Activated CD4-positive, alpha-beta T cell treated with anti-CD3 and anti-CD28 coated beads, Interleukin-2, amount 10 ng/mL, durations not matched to agents 7 days and 5 days (primary cell): ENCODE measurements around the gene PRDX6. TPM values are rescaled to one million over a fixed set of nuclear protein-coding genes. Genes with fewer than 3 reads are reported as not detected.
"Not testable (repeated sequence)": the region's sequence is repeated elsewhere in the genome, so short reads cannot be mapped to it uniquely, and the experiment has no call there.

Source experiments
- CTCF ChIA-PET: fragments of 350-600 bp; sonication (Branson Sonifier 250); formaldehyde crosslinking; loops from one replicate; lab custom pipeline; 2021; ENCODE audit warnings: antibody characterized with exemption; lab: Charles Lee
- POLR2A ChIA-PET: fragments of 350-600 bp; sonication (Branson Sonifier 250); formaldehyde crosslinking; loops from one replicate; lab custom pipeline; 2021; ENCODE audit warnings: antibody characterized with exemption; lab: Charles Lee
- DNase-seq: peaks from one replicate; pipeline ENCODE4 v3.0.0-alpha.2; 2020
- H3K27ac Mint-ChIP-seq: one replicate; pipeline ENCODE4 v1.8.0; 2021; ENCODE audit warnings: mild to moderate bottlenecking, moderate library complexity, mixed read lengths
- H3K27me3 Mint-ChIP-seq: one replicate; pipeline ENCODE4 v1.8.0; 2021; ENCODE audit warnings: mixed read lengths
- H3K36me3 Mint-ChIP-seq: one replicate; pipeline ENCODE4 v1.8.0; 2021; ENCODE audit warnings: low read depth, mixed read lengths
- H3K4me1 Mint-ChIP-seq: one replicate; pipeline ENCODE4 v1.8.0; 2021; ENCODE audit warnings: mixed read lengths
- H3K4me3 Mint-ChIP-seq: one replicate; pipeline ENCODE4 v1.8.0; 2021; ENCODE audit warnings: mild to moderate bottlenecking, moderate library complexity, mixed read lengths
- H3K9me3 Mint-ChIP-seq: one replicate; pipeline ENCODE4 v1.8.0; 2021; ENCODE audit warnings: mixed read lengths
- total RNA-seq, 2 experiments: library from RNA; stranded (reverse); gene quantifications; one replicate each; pipeline ENCODE4 v1.2.3, GENCODE V29; 2021

The PRDX6 gene
- total RNA-seq, 2 experiments from 2014 or later, result 110 TPM

- Mint-ChIP-seq H3K4me1 (peaks cover 4% of the 10 kb centered on the region), H3K9me3 (no peaks in the 10 kb centered on the region), H3K4me3 (no peak overlapping the region), H3K27me3 (no peaks in the 10 kb centered on the region), H3K27ac (no peak overlapping the region), H3K36me3 (peaks cover 52% of the 10 kb centered on the region)
- no peak for DNase-seq
- CTCF ChIA-PET, result interaction anchor here (0.8 to 1.2 kb wide), 2 partner anchors 58 to 64 kb away, joined by 3 read pairs; no protein-coding TSS in a partner anchor
- POLR2A ChIA-PET, result no interaction called here
Observed at GRCh38 chr1:173488001-173488400, 10.9 kb downstream of the PRDX6 start.

- Mint-ChIP-seq H3K9me3 (no peaks in the 10 kb centered on the region), H3K27ac (no peak overlapping the region), H3K36me3 (peaks cover 48% of the 10 kb centered on the region), H3K27me3 (no peaks in the 10 kb centered on the region), H3K4me3 (no peak overlapping the region), H3K4me1 (peaks cover 4% of the 10 kb centered on the region)
- DNase-seq, result no peak
- ChIA-PET CTCF (interaction anchor here (1.2 kb wide), 1 partner anchor 59 kb away, joined by 3 read pairs; no protein-coding TSS in a partner anchor), POLR2A (no interaction called here)
Observed at GRCh38 chr1:173489149-173489600, 12.0 kb downstream of the PRDX6 start.

GRCh38 chr1:173489929-173490328, 12.8 kb downstream of the PRDX6 start:
- H3K36me3 Mint-ChIP-seq, result peaks cover 41% of the 10 kb centered on the region
- H3K9me3 Mint-ChIP-seq, result no peaks in the 10 kb centered on the region
- no peak overlapping the region for H3K4me3 Mint-ChIP-seq
- DNase-seq, result no peak
- no peak overlapping the region for H3K27ac Mint-ChIP-seq
- ChIA-PET CTCF (no interaction called here), POLR2A (no interaction called here)
- H3K4me1 Mint-ChIP-seq, result peaks cover 4% of the 10 kb centered on the region
- H3K27me3 Mint-ChIP-seq, result no peaks in the 10 kb centered on the region

- DNase-seq, result no peak
- no peak overlapping the region for H3K4me3 Mint-ChIP-seq
- H3K27me3 Mint-ChIP-seq, result no peaks in the 10 kb centered on the region
- H3K36me3 Mint-ChIP-seq, result peaks cover 26% of the 10 kb centered on the region
- ChIA-PET CTCF (interaction anchor here (1.3 kb wide), 1 partner anchor 14 kb away, joined by 4 read pairs; no protein-coding TSS in a partner anchor), POLR2A (no interaction called here)
- H3K27ac Mint-ChIP-seq, result no peak overlapping the region
- peaks cover 4% of the 10 kb centered on the region for H3K4me1 Mint-ChIP-seq
- no peaks in the 10 kb centered on the region for H3K9me3 Mint-ChIP-seq
Observed at GRCh38 chr1:173491508-173491907, 14.4 kb downstream of the PRDX6 start.

- H3K36me3 Mint-ChIP-seq, result peaks cover 11% of the 10 kb centered on the region
- H3K4me3 Mint-ChIP-seq, H3K27ac Mint-ChIP-seq, H3K4me1 Mint-ChIP-seq, CTCF ChIA-PET, POLR2A ChIA-PET, H3K27me3 Mint-ChIP-seq, H3K9me3 Mint-ChIP-seq, DNase-seq: not testable (repeated sequence)
Observed at GRCh38 chr1:173493125-173493524, 16.0 kb downstream of the PRDX6 start.

- H3K4me3 Mint-ChIP-seq, result no peak overlapping the region
- CTCF ChIA-PET, result interaction anchor here (1.2 kb wide), 1 partner anchor 10 kb away, joined by 3 read pairs; no protein-coding TSS in a partner anchor
- no peaks in the 10 kb centered on the region for H3K27me3 Mint-ChIP-seq
- H3K36me3 Mint-ChIP-seq, result no peaks in the 10 kb centered on the region
- POLR2A ChIA-PET, result no interaction called here
- no peak for DNase-seq
- peaks cover 5% of the 10 kb centered on the region for H3K9me3 Mint-ChIP-seq
- H3K4me1 Mint-ChIP-seq, result peaks cover 4% of the 10 kb centered on the region
- H3K27ac Mint-ChIP-seq, result no peak overlapping the region
Observed at GRCh38 chr1:173495609-173496267, 18.6 kb downstream of the PRDX6 start.

GRCh38 chr1:173496757-173497320, 19.7 kb downstream of the PRDX6 start:
- peaks cover 5% of the 10 kb centered on the region for H3K9me3 Mint-ChIP-seq
- no peaks in the 10 kb centered on the region for H3K36me3 Mint-ChIP-seq
- H3K4me1 Mint-ChIP-seq, result no peaks in the 10 kb centered on the region
- no peak for DNase-seq
- no peak overlapping the region for H3K4me3 Mint-ChIP-seq
- H3K27ac Mint-ChIP-seq, result no peak overlapping the region
- H3K27me3 Mint-ChIP-seq, result no peaks in the 10 kb centered on the region
- ChIA-PET CTCF (no interaction called here), POLR2A (no interaction called here)

- ChIA-PET CTCF (no interaction called here), POLR2A (no interaction called here)
- no peak overlapping the region for H3K27ac Mint-ChIP-seq
- no peaks in the 10 kb centered on the region for H3K36me3 Mint-ChIP-seq
- H3K27me3 Mint-ChIP-seq, result no peaks in the 10 kb centered on the region
- H3K9me3 Mint-ChIP-seq, result peaks cover 5% of the 10 kb centered on the region
- no peak overlapping the region for H3K4me3 Mint-ChIP-seq
- no peaks in the 10 kb centered on the region for H3K4me1 Mint-ChIP-seq
- DNase-seq, result no peak
Observed at GRCh38 chr1:173499729-173500128, 22.6 kb downstream of the PRDX6 start.

GRCh38 chr1:173502104-173502503, 25.0 kb downstream of the PRDX6 start:
- Mint-ChIP-seq H3K4me3 (no peak overlapping the region), H3K27me3 (peaks cover 1% of the 10 kb centered on the region), H3K36me3 (no peaks in the 10 kb centered on the region), H3K9me3 (peaks cover under 1% of the 10 kb centered on the region), H3K4me1 (no peaks in the 10 kb centered on the region), H3K27ac (no peak overlapping the region)
- ChIA-PET CTCF (no interaction called here), POLR2A (no interaction called here)
- no peak for DNase-seq

- Mint-ChIP-seq H3K27me3 (peaks cover 1% of the 10 kb centered on the region), H3K36me3 (no peaks in the 10 kb centered on the region), H3K27ac (no peak overlapping the region), H3K4me1 (no peaks in the 10 kb centered on the region), H3K9me3 (no peaks in the 10 kb centered on the region), H3K4me3 (no peak overlapping the region)
- CTCF ChIA-PET, result no interaction called here
- no peak for DNase-seq
- POLR2A ChIA-PET, result no interaction called here
Observed at GRCh38 chr1:173503391-173503790, 26.3 kb downstream of the PRDX6 start.

GRCh38 chr1:173504268-173504667, 27.1 kb downstream of the PRDX6 start:
- H3K27ac Mint-ChIP-seq, result no peak overlapping the region
- no peaks in the 10 kb centered on the region for H3K36me3 Mint-ChIP-seq
- ChIA-PET CTCF (interaction anchor here (0.5 to 1.8 kb wide), 5 partner anchors 15 to 333 kb away, joined by 3 to 4 read pairs (median 3); no protein-coding TSS in a partner anchor), POLR2A (no interaction called here)
- H3K4me1 Mint-ChIP-seq, result no peaks in the 10 kb centered on the region
- peaks cover 1% of the 10 kb centered on the region for H3K27me3 Mint-ChIP-seq
- no peak overlapping the region for H3K4me3 Mint-ChIP-seq
- H3K9me3 Mint-ChIP-seq, result no peaks in the 10 kb centered on the region
- DNase-seq, result no peak

- POLR2A ChIA-PET, result no interaction called here
- H3K4me3 Mint-ChIP-seq, result no peak overlapping the region
- no peaks in the 10 kb centered on the region for H3K9me3 Mint-ChIP-seq
- CTCF ChIA-PET, result interaction anchor here (0.9 to 1.8 kb wide), 3 partner anchors 10 to 23 kb away, joined by 3 read pairs; no protein-coding TSS in a partner anchor
- H3K4me1 Mint-ChIP-seq, result no peaks in the 10 kb centered on the region
- no peak overlapping the region for H3K27ac Mint-ChIP-seq
- no peaks in the 10 kb centered on the region for H3K36me3 Mint-ChIP-seq
- peaks cover 1% of the 10 kb centered on the region for H3K27me3 Mint-ChIP-seq
- no peak for DNase-seq
Observed at GRCh38 chr1:173505391-173505790, 28.3 kb downstream of the PRDX6 start.

GRCh38 chr1:173506437-173506836, 29.3 kb downstream of the PRDX6 start:
- Mint-ChIP-seq H3K27ac (no peak overlapping the region), H3K27me3 (peaks cover 1% of the 10 kb centered on the region), H3K4me1 (no peaks in the 10 kb centered on the region), H3K4me3 (no peak overlapping the region), H3K9me3 (no peaks in the 10 kb centered on the region), H3K36me3 (no peaks in the 10 kb centered on the region)
- POLR2A ChIA-PET, result no interaction called here
- no peak for DNase-seq
- CTCF ChIA-PET, result interaction anchor here (0.8 to 1.0 kb wide), 3 partner anchors 11 to 37 kb away, joined by 3 read pairs; no protein-coding TSS in a partner anchor
